ENCODE data around the gene SDF2L1. TPM values are rescaled to one million over a fixed set of nuclear protein-coding genes. Genes with fewer than 3 reads are reported as not detected.

SDF2L1 gene
- total and polyA plus RNA-seq, 2 of the 13 experiments (the other 11 are each of a cell fraction or from before 2014, with no cell fraction given): 18.0 to 57.4 TPM

- Histone ChIP-seq H3K4me2 (ENCODE audit: low read depth, low read length) (peak overlapping the region; percentile 75), H3K79me2 (ENCODE audit: insufficient read depth, low read length) (no peaks in the 10 kb centered on the region), H3K27me3 (ENCODE audit: control insufficient read depth in 1 of 2, insufficient read depth in 2 of 2, low read length in 2 of 2) (no peaks in the 10 kb centered on the region; a peak in 1 of 5 replicates), H4K20me1 (ENCODE audit: insufficient read depth, low read length) (no peaks in the 10 kb centered on the region), H3K4me1 (ENCODE audit: insufficient read depth, low read length) (peaks cover 33% of the 10 kb centered on the region), H3K36me3 (replicated peaks in 1 of 2; ENCODE audit: control insufficient read depth in 1 of 2, insufficient read depth in 2 of 2, low read length in 2 of 2) (peaks cover 15 to 54% of the 10 kb centered on the region in 2 experiments; a peak in 4 of 5 replicates), H3K9me3 (ENCODE audit: low read length) (no peaks in the 10 kb centered on the region), H2AFZ (ENCODE audit: low read length) (no peak overlapping the region), H3K9ac (ENCODE audit: insufficient read depth, low read depth, low read length) (peak overlapping the region; percentile 27; the same call in 1 of the 2 replicates), H3K4me3 (replicated peaks in 1 of 3; ENCODE audit: insufficient read depth in 1 of 3, low read depth in 2 of 3, low read length in 3 of 3) (peak overlapping the region in 2 of 3 experiments; percentile 43 to 62; a peak in 4 of 6 replicates), H3K27ac (ENCODE audit: extremely low read length, insufficient read depth, low read length) (peak overlapping the region; percentile 58)
- ChIA-PET CTCF (ENCODE audit: low intra/inter-chr PET ratio, low total read pairs) (no interaction called here), POLR2A (interaction anchor here (0.9 to 1.6 kb wide), 4 partner anchors 11 to 23 kb away, joined by 4 to 27 read pairs (median 6); partner anchors contain the start of gene PPIL2)
- intact Hi-C loops (cut with micrococcal nuclease; ENCODE audit: unreplicated experiment) (no loop called here), in situ Hi-C loops (cut with HindIII; ENCODE audit: extremely low pct_ligation_motif_present, low pct_unique_long_range_greater_than_20kb) (no loop called here)
- DNase-seq (ENCODE audit: low spot score) (peak; percentile 91), ATAC-seq (peak; percentile 97), FAIRE-seq (peak; percentile 90)
- BruUV-seq (replicated peaks): no TSS peak
- WGBS (ENCODE audit: low lambda C conversion rate): 33% methylated on average over 12 of the region's 15 CpGs
- TF ChIP-seq ZNF44 (CRISPR knock-in tag; IDR thresholded peaks at IDR 0.05) (no peak), CHD2 (IDR thresholded peaks at IDR 0.05; ENCODE audit: low read depth, low read length) (no peak), ZSCAN5A (CRISPR knock-in tag; IDR thresholded peaks at IDR 0.05; ENCODE audit: borderline replicate concordance) (no peak), KLF6 (CRISPR knock-in tag; IDR thresholded peaks at IDR 0.05) (no peak), GLI4 (CRISPR knock-in tag; IDR thresholded peaks at IDR 0.05; ENCODE audit: borderline replicate concordance) (no peak), ZNF326 (CRISPR knock-in tag; IDR thresholded peaks at IDR 0.05; ENCODE audit: borderline replicate concordance) (no peak), GLMP (CRISPR knock-in tag; IDR thresholded peaks at IDR 0.05; ENCODE audit: borderline replicate concordance) (no peak), SIN3B (IDR thresholded peaks at IDR 0.05; ENCODE audit: low read length) (no peak), NCOA5 (CRISPR knock-in tag; IDR thresholded peaks at IDR 0.05) (no peak), ZNF138 (CRISPR knock-in tag; IDR thresholded peaks at IDR 0.05; ENCODE audit: low read depth) (no peak), KAT7 (CRISPR knock-in tag; IDR thresholded peaks at IDR 0.05; ENCODE audit: borderline replicate concordance) (no peak), ZNF343 (CRISPR knock-in tag; IDR thresholded peaks at IDR 0.05) (no peak), SNAPC2 (CRISPR knock-in tag; IDR thresholded peaks at IDR 0.05) (no peak), XBP1 (CRISPR knock-in tag; IDR thresholded peaks at IDR 0.05) (no peak), NR2F1 (CRISPR knock-in tag; IDR thresholded peaks at IDR 0.05) (0 out of 4 replicates have a peak, but pooled peaks of 1 of the 2 experiments have one; percentile 12), ZFP41 (CRISPR knock-in tag; IDR thresholded peaks at IDR 0.05; ENCODE audit: borderline replicate concordance) (no peak), ZNF652 (CRISPR knock-in tag; IDR thresholded peaks at IDR 0.05; ENCODE audit: borderline replicate concordance, low read depth) (no peak), MZF1 (CRISPR knock-in tag; IDR thresholded peaks at IDR 0.05; ENCODE audit: borderline replicate concordance) (no peak), CHD4 (IDR thresholded peaks at IDR 0.05; ENCODE audit: borderline replicate concordance, low read length) (no peak)
- TF ChIP-seq, protein P1, sequence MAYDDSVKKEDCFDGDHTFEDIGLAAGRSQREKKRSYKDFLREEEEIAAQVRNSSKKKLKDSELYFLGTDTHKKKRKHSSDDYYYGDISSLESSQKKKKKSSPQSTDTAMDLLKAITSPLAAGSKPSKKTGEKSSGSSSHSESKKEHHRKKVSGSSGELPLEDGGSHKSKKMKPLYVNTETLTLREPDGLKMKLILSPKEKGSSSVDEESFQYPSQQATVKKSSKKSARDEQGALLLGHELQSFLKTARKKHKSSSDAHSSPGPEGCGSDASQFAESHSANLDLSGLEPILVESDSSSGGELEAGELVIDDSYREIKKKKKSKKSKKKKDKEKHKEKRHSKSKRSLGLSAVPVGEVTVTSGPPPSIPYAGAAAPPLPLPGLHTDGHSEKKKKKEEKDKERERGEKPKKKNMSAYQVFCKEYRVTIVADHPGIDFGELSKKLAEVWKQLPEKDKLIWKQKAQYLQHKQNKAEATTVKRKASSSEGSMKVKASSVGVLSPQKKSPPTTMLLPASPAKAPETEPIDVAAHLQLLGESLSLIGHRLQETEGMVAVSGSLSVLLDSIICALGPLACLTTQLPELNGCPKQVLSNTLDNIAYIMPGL (CRISPR knock-in tag; IDR thresholded peaks at IDR 0.05; ENCODE audit: borderline replicate concordance in 1 of 2, low read depth in 1 of 2): no peak
These were observed 35.7 kb downstream of the SDF2L1 start for GRCh38 chr22:21677606-21678443.
